WTC11 (cell line): ENCODE data around the gene MYO19. TPM values are rescaled to one million over a fixed set of nuclear protein-coding genes. Genes with fewer than 3 reads are reported as not detected.

ENCODE experiments used
- ATAC-seq: fragments of 200-7000 bp; cut with Tn5 transposase; 2 replicates; pipeline ENCODE4 v1.10.0; 2021; ENCODE audit warnings: mild to moderate bottlenecking, moderate library complexity
- CTCF ChIA-PET: fragments of 300-600 bp; sonication (Branson Sonifier 250); formaldehyde crosslinking; loops from one replicate; lab custom pipeline; 2021; ENCODE audit warnings: antibody characterized with exemption; lab: Charles Lee
- POLR2A ChIA-PET: fragments of 350-600 bp; sonication (Branson Sonifier 250); formaldehyde crosslinking; loops from one replicate; lab custom pipeline; 2021; ENCODE audit warnings: antibody characterized with exemption; lab: Charles Lee
- DNase-seq: peaks from one replicate; pipeline ENCODE4 v3.0.0; 2021; ENCODE audit warnings: low spot score
- H3K27ac Mint-ChIP-seq: 2 replicates; pipeline ENCODE4 v1.8.0; 2021; ENCODE audit warnings: mixed read lengths
- H3K27me3 Mint-ChIP-seq: 2 replicates; pipeline ENCODE4 v1.8.0; 2021; ENCODE audit warnings: low read depth, mild to moderate bottlenecking, moderate library complexity, mixed read lengths
- H3K36me3 Mint-ChIP-seq: 2 replicates; pipeline ENCODE4 v1.8.0; 2021; ENCODE audit warnings: mixed read lengths
- H3K4me1 Mint-ChIP-seq: 2 replicates; pipeline ENCODE4 v1.8.0; 2022; ENCODE audit warnings: mixed read lengths
- H3K4me3 Mint-ChIP-seq: 2 replicates; pipeline ENCODE4 v1.8.0; 2021; ENCODE audit warnings: mild to moderate bottlenecking, moderate library complexity, mixed read lengths
- H3K9me3 Mint-ChIP-seq: 2 replicates; pipeline ENCODE4 v1.8.0; 2021; ENCODE audit warnings: mixed read lengths
- ATF1 ChIP-seq: sonication (generic); formaldehyde crosslinking; IDR thresholded peaks from 2 replicates; pipeline ENCODE4 v1.8.1; 2023; ENCODE audit warnings: mild to moderate bottlenecking, moderate library complexity, missing genetic modification reagents
- ATF6 ChIP-seq: sonication (generic); formaldehyde crosslinking; IDR thresholded peaks from 2 replicates; pipeline ENCODE4 v1.8.1; 2023; ENCODE audit warnings: mild to moderate bottlenecking, missing genetic modification reagents
- CBFB ChIP-seq: sonication (generic); formaldehyde crosslinking; IDR thresholded peaks from 2 replicates; pipeline ENCODE4 v1.8.1; 2022; ENCODE audit warnings: mild to moderate bottlenecking, low read depth, missing genetic modification reagents
- E2F4 ChIP-seq: sonication (generic); formaldehyde crosslinking; IDR thresholded peaks from 2 replicates; pipeline ENCODE4 v1.8.1; 2022; ENCODE audit warnings: low read depth, mild to moderate bottlenecking, moderate library complexity, missing genetic modification reagents, borderline replicate concordance
- ERG ChIP-seq: fragments of 250-450 bp; sonication (Bioruptor Pico); IDR thresholded peaks from 2 replicates; pipeline ENCODE4 v1.8.0; 2021; ENCODE audit warnings: mild to moderate bottlenecking
- GABPB1 ChIP-seq: sonication (generic); formaldehyde crosslinking; IDR thresholded peaks from 2 replicates; pipeline ENCODE4 v1.8.1; 2023; ENCODE audit warnings: mild to moderate bottlenecking, missing genetic modification reagents
- GRHL2 ChIP-seq: fragments of 250-450 bp; sonication (Bioruptor Pico); IDR thresholded peaks from 2 replicates; pipeline ENCODE4 v1.8.0; 2022; ENCODE audit warnings: mild to moderate bottlenecking, moderate library complexity; ENCODE audit not compliant: insufficient replicate concordance, severe bottlenecking
- GTF2I ChIP-seq: fragments of 250-450 bp; sonication (Bioruptor Pico); conservative IDR thresholded peaks from 2 replicates; pipeline ENCODE4 v1.4.0; 2021; ENCODE audit warnings: mild to moderate bottlenecking
- HMGXB4 ChIP-seq: sonication (generic); formaldehyde crosslinking; IDR thresholded peaks from 2 replicates; pipeline ENCODE4 v1.8.1; 2023; ENCODE audit warnings: mild to moderate bottlenecking, moderate library complexity, missing genetic modification reagents
- NFATC4 ChIP-seq: fragments of 250-450 bp; sonication (Bioruptor Pico); IDR thresholded peaks from 2 replicates; pipeline ENCODE4 v1.9.0; 2021; ENCODE audit warnings: mild to moderate bottlenecking
- PREB ChIP-seq: sonication (generic); formaldehyde crosslinking; IDR thresholded peaks from 2 replicates; pipeline ENCODE4 v1.8.1; 2022; ENCODE audit warnings: mild to moderate bottlenecking, missing genetic modification reagents, moderate library complexity, borderline replicate concordance
- TCF7 ChIP-seq: sonication (generic); formaldehyde crosslinking; IDR thresholded peaks from 2 replicates; pipeline ENCODE4 v1.8.0; 2022; ENCODE audit warnings: mild to moderate bottlenecking, low read depth, missing genetic modification reagents, moderate library complexity
- TEAD1 ChIP-seq: sonication (generic); formaldehyde crosslinking; IDR thresholded peaks from 2 replicates; pipeline ENCODE4 v1.8.0; 2022; ENCODE audit warnings: mild to moderate bottlenecking, missing genetic modification reagents
- TP53 ChIP-seq: sonication (generic); formaldehyde crosslinking; IDR thresholded peaks from 2 replicates; pipeline ENCODE4 v1.8.1; 2023; ENCODE audit warnings: mild to moderate bottlenecking, missing genetic modification reagents
- ZBTB21 ChIP-seq: sonication (generic); formaldehyde crosslinking; IDR thresholded peaks from 2 replicates; pipeline ENCODE4 v1.8.1; 2023; ENCODE audit warnings: mild to moderate bottlenecking, missing genetic modification reagents, borderline replicate concordance
- ZNF263 ChIP-seq: sonication (generic); formaldehyde crosslinking; IDR thresholded peaks from 2 replicates; pipeline ENCODE4 v1.8.1; 2022; ENCODE audit warnings: low read depth, mild to moderate bottlenecking, moderate library complexity, missing genetic modification reagents
- ZNF396 ChIP-seq: fragments of 250-450 bp; sonication (Bioruptor Pico); IDR thresholded peaks from 2 replicates; pipeline ENCODE4 v1.8.0; 2021; ENCODE audit warnings: mild to moderate bottlenecking, moderate library complexity, borderline replicate concordance
- ZNF416 ChIP-seq: fragments of 250-450 bp; sonication (Bioruptor Pico); IDR thresholded peaks from 2 replicates; pipeline ENCODE4 v1.9.0; 2021; ENCODE audit warnings: mild to moderate bottlenecking, inconsistent platforms
- total RNA-seq: library from RNA; stranded (reverse); gene quantifications from 3 replicates; pipeline ENCODE4 v1.2.3, GENCODE V29; 2021

Gene MYO19
- total RNA-seq, 1 experiment from 2014 or later, result 146 TPM

GRCh38 chr17:36496018-36496789, 38.5 kb downstream of the MYO19 start:
- no peak overlapping the region for H3K4me3 Mint-ChIP-seq
- CTCF ChIA-PET, result no interaction called here
- H3K27me3 Mint-ChIP-seq, result no peaks in the 10 kb centered on the region

GRCh38 chr17:36495076-36495578, 39.5 kb downstream of the MYO19 start:
- CTCF ChIA-PET, result interaction anchor here (0.9 to 1.0 kb wide), 2 partner anchors 12 to 39 kb away, joined by 3 to 4 read pairs; no protein-coding TSS in a partner anchor
- DNase-seq, result no peak
- H3K9me3 Mint-ChIP-seq, result no peaks in the 10 kb centered on the region
- TF ChIP-seq TP53 (CRISPR knock-in tag) (no peak), GRHL2 (no peak), E2F4 (CRISPR knock-in tag) (no peak), ERG (no peak), TEAD1 (CRISPR knock-in tag) (no peak), PREB (CRISPR knock-in tag) (no peak), HMGXB4 (CRISPR knock-in tag) (no peak), TCF7 (CRISPR knock-in tag) (no peak), GABPB1 (CRISPR knock-in tag) (no peak)

More at GRCh38 chr17:36496018-36496789, 38.5 kb downstream of the MYO19 start:
- H3K36me3 Mint-ChIP-seq, result peaks cover 61% of the 10 kb centered on the region
- ATAC-seq (no peak), DNase-seq (no peak)
- H3K27ac Mint-ChIP-seq, result no peak overlapping the region
- POLR2A ChIA-PET, result no interaction called here
- H3K4me1 Mint-ChIP-seq, result no peaks in the 10 kb centered on the region
- H3K9me3 Mint-ChIP-seq, result no peaks in the 10 kb centered on the region
- TF ChIP-seq ATF6 (CRISPR knock-in tag), result no peak
- TF ChIP-seq ATF1, result no peak
- TF ChIP-seq ZNF263 (CRISPR knock-in tag), result no peak
- TF ChIP-seq TP53 (CRISPR knock-in tag), result no peak
- TF ChIP-seq CBFB, result no peak
- no peak for TF ChIP-seq NFATC4
- no peak for TF ChIP-seq GABPB1 (CRISPR knock-in tag)
- no peak for TF ChIP-seq ZNF396 (CRISPR knock-in tag)
- TF ChIP-seq ZBTB21 (CRISPR knock-in tag), result no peak
- TF ChIP-seq GTF2I (CRISPR knock-in tag), result no peak
- no peak for TF ChIP-seq ERG
- TF ChIP-seq HMGXB4 (CRISPR knock-in tag), result no peak
- TF ChIP-seq ZNF416 (CRISPR knock-in tag), result no peak

More at GRCh38 chr17:36495076-36495578, 39.5 kb downstream of the MYO19 start:
- H3K27ac Mint-ChIP-seq, result peak overlapping the region; percentile 14
- POLR2A ChIA-PET, result no interaction called here
- H3K36me3 Mint-ChIP-seq, result peaks cover 54% of the 10 kb centered on the region
- no peak overlapping the region for H3K4me3 Mint-ChIP-seq
- no peaks in the 10 kb centered on the region for H3K27me3 Mint-ChIP-seq
- H3K4me1 Mint-ChIP-seq, result no peaks in the 10 kb centered on the region
- no peak for ATAC-seq
